ENCODE data around the gene TGFB2. TPM values are rescaled to one million over a fixed set of nuclear protein-coding genes. Genes with fewer than 3 reads are reported as not detected.
A peak's percentile ranks its signal among the peaks of the same experiment; 100 is the strongest.

The TGFB2 gene
- total RNA-seq, 4 donors from 2014 or later: 3.3 to 9.4 (median 6.8) TPM

GRCh38 chr1:218481116-218481775 lies 136.1 kb downstream of the TGFB2 start:
- peaks cover 13 to 37% (median 18%) of the 10 kb centered on the region in 3 donors for H3K4me1 ChIP-seq
- H3K27ac ChIP-seq: peak overlapping the region; percentile 29 to 81 (median 72)
- WGBS, 2 donors (ENCODE audit: low coverage in 1 of 2): 18 to 46% methylated on average over 3 of the region's 3 CpGs
- no peak for ATAC-seq
- no peak for TF ChIP-seq POLR2A (IDR thresholded peaks at IDR 0.05)
- H3K27me3 ChIP-seq: no peaks in the 10 kb centered on the region
- no peaks in the 10 kb centered on the region for H3K36me3 ChIP-seq
- no peaks in the 10 kb centered on the region for H3K9me3 ChIP-seq
- H3K4me3 ChIP-seq: no peak overlapping the region

- peak overlapping the region in 1 of 4 donors; percentile 45 for H3K27ac ChIP-seq
- no peak overlapping the region for H3K4me3 ChIP-seq
- no peaks in the 10 kb centered on the region for H3K9me3 ChIP-seq
- ATAC-seq: peak; percentile 76
- H3K27me3 ChIP-seq: no peaks in the 10 kb centered on the region
- H3K36me3 ChIP-seq: no peaks in the 10 kb centered on the region
- H3K4me1 ChIP-seq: peaks cover 13 to 38% (median 18%) of the 10 kb centered on the region in 3 donors
- no peak for TF ChIP-seq EP300 (IDR thresholded peaks at IDR 0.05)
- TF ChIP-seq POLR2AphosphoS5 (IDR thresholded peaks at IDR 0.05): peak; percentile 73
- WGBS, 2 donors (ENCODE audit: low coverage in 1 of 2): 38 to 83% methylated on average over 3 to 4 of the region's 5 CpGs
Measured at GRCh38 chr1:218482683-218483082, 137.5 kb downstream of the TGFB2 start.

GRCh38 chr1:218485241-218485928 lies 140.2 kb downstream of the TGFB2 start:
- H3K9me3 ChIP-seq: no peaks in the 10 kb centered on the region
- no peaks in the 10 kb centered on the region for H3K36me3 ChIP-seq
- TF ChIP-seq EP300 (IDR thresholded peaks at IDR 0.05): no peak
- no peak for TF ChIP-seq CTCF (IDR thresholded peaks at IDR 0.05)
- TF ChIP-seq POLR2A (IDR thresholded peaks at IDR 0.05): no peak
- TF ChIP-seq POLR2AphosphoS5 (IDR thresholded peaks at IDR 0.05): no peak
- ATAC-seq: no peak
- H3K27ac ChIP-seq: no peak overlapping the region
- 100% methylated on average over 2 of the region's 2 CpGs for WGBS, 2 donors (ENCODE audit: low coverage in 1 of 2)
- no peak overlapping the region for H3K4me3 ChIP-seq
- H3K27me3 ChIP-seq: no peaks in the 10 kb centered on the region
- H3K4me1 ChIP-seq: peaks cover 11 to 28% (median 11%) of the 10 kb centered on the region in 3 donors

DNA sequence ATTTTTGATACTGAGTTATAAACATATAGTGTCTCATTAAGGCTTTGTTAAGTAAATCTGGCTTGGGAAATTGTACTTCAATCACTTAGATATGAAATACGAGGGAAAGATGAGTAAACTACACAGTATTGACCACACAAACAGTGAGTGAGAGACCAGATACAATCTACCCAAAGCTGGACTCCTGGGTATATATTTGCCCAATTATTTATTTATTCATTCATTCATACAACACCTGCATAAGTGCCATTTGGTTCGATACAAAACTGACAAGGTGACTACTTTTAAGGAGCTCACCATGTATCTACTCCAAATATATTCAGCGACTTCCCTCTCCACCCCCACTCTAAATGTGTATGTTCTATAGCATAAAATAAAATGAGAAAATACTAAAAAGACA lies 143.4 kb downstream of the TGFB2 start:
- TF ChIP-seq EP300 (IDR thresholded peaks at IDR 0.05) (no peak), POLR2AphosphoS5 (IDR thresholded peaks at IDR 0.05) (no peak), POLR2A (IDR thresholded peaks at IDR 0.05) (no peak), CTCF (IDR thresholded peaks at IDR 0.05) (no peak)
- H3K4me3 ChIP-seq: no peak overlapping the region
- no peaks in the 10 kb centered on the region for H3K9me3 ChIP-seq
- ATAC-seq: no peak
- H3K27me3 ChIP-seq: no peaks in the 10 kb centered on the region
- H3K27ac ChIP-seq: no peak overlapping the region
- H3K36me3 ChIP-seq: no peaks in the 10 kb centered on the region
- WGBS, 2 donors (ENCODE audit: low coverage in 1 of 2): 88 to 94% methylated on average over 3 of the region's 3 CpGs
- peaks cover 4 to 5% (median 5%) of the 10 kb centered on the region in 3 donors for H3K4me1 ChIP-seq

- H3K4me1 ChIP-seq: peaks cover 4 to 5% (median 5%) of the 10 kb centered on the region in 3 donors
- 91 to 92% methylated on average over 1 to 3 of the region's 3 CpGs for WGBS, 2 donors (ENCODE audit: low coverage in 1 of 2)
- no peaks in the 10 kb centered on the region for H3K36me3 ChIP-seq
- no peaks in the 10 kb centered on the region for H3K27me3 ChIP-seq
- no peak overlapping the region for H3K4me3 ChIP-seq
- no peak overlapping the region for H3K27ac ChIP-seq
- ATAC-seq: no peak
- TF ChIP-seq EP300 (IDR thresholded peaks at IDR 0.05) (no peak), CTCF (IDR thresholded peaks at IDR 0.05) (no peak), POLR2AphosphoS5 (IDR thresholded peaks at IDR 0.05) (no peak), POLR2A (IDR thresholded peaks at IDR 0.05) (no peak)
- H3K9me3 ChIP-seq: no peaks in the 10 kb centered on the region
Measured at GRCh38 chr1:218488986-218489385, 143.8 kb downstream of the TGFB2 start.

Measured in gastroesophageal sphincter (tissue), 4 donors.